MM.1S (cell line): ENCODE data around the gene DHRS1.

Source experiments
- DNase-seq: peaks from one replicate; pipeline ENCODE4 v3.0.0-alpha.2; 2015
- H2AFZ ChIP-seq: fragments of 300-600 bp; sonication (generic); 2 replicates; pipeline ENCODE4 v1.6.0; 2016; ENCODE audit warnings: antibody characterized with exemption, low read length
- H3F3A ChIP-seq: fragments of 300-600 bp; sonication (generic); 2 replicates; pipeline ENCODE4 v1.6.1; 2016; ENCODE audit warnings: mild to moderate bottlenecking, antibody characterized with exemption, low read length, moderate library complexity, mixed read lengths; ENCODE audit not compliant: insufficient read depth
- H3K27ac ChIP-seq: fragments of 300-600 bp; sonication (generic); 2 replicates; pipeline ENCODE4 v1.5.1; 2016; ENCODE audit warnings: mild to moderate bottlenecking, low read length
- H3K27me3 ChIP-seq: fragments of 300-600 bp; sonication (generic); replicated peaks from 2 replicates; pipeline ENCODE4 v1.6.0; 2016; ENCODE audit warnings: low read length; ENCODE audit not compliant: insufficient read depth
- H3K36me3 ChIP-seq: fragments of 300-600 bp; sonication (generic); replicated peaks from 2 replicates; pipeline ENCODE4 v1.6.1; 2016; ENCODE audit warnings: mild to moderate bottlenecking, low read length, mixed read lengths; ENCODE audit not compliant: insufficient read depth
- H3K4me1 ChIP-seq: fragments of 300-600 bp; sonication (generic); 2 replicates; pipeline ENCODE4 v1.6.1; 2016; ENCODE audit warnings: low read length, mixed read lengths
- H3K4me2 ChIP-seq: fragments of 300-600 bp; sonication (generic); 2 replicates; pipeline ENCODE4 v1.6.0; 2016; ENCODE audit warnings: low read depth, low read length
- H3K4me3 ChIP-seq: fragments of 300-600 bp; sonication (generic); 2 replicates; pipeline ENCODE4 v1.5.1; 2016; ENCODE audit warnings: low read length, mixed read lengths
- H3K79me2 ChIP-seq: fragments of 300-600 bp; sonication (generic); 2 replicates; pipeline ENCODE4 v1.6.1; 2016; ENCODE audit warnings: mixed run types, low read length, mixed read lengths
- H3K9ac ChIP-seq: fragments of 300-600 bp; sonication (generic); 2 replicates; pipeline ENCODE4 v1.6.1; 2016; ENCODE audit warnings: low read length, mixed read lengths
- H3K9me2 ChIP-seq: fragments of 300-600 bp; sonication (generic); replicated peaks from 2 replicates; pipeline ENCODE4 v1.6.1; 2016; ENCODE audit warnings: mild to moderate bottlenecking, low read length, mixed read lengths; ENCODE audit not compliant: insufficient read depth
- H3K9me3 ChIP-seq: fragments of 300-600 bp; sonication (generic); replicated peaks from 2 replicates; pipeline ENCODE4 v1.6.1; 2016; ENCODE audit warnings: mild to moderate bottlenecking, low read length, mixed read lengths; ENCODE audit not compliant: insufficient read depth
- H4K20me1 ChIP-seq: fragments of 300-600 bp; sonication (generic); 2 replicates; pipeline ENCODE4 v1.6.1; 2016; ENCODE audit warnings: mild to moderate bottlenecking, low read length, moderate library complexity, mixed read lengths; ENCODE audit not compliant: insufficient read depth
- EZH2 ChIP-seq: fragments of 300-600 bp; sonication (generic); optimal IDR thresholded peaks from 2 replicates; pipeline ENCODE3; 2017; ENCODE audit warnings: low read depth, mild to moderate bottlenecking, antibody characterized with exemption, low read length, mixed read lengths
- EZH2phosphoT487 ChIP-seq: fragments of 300-600 bp; sonication (generic); IDR thresholded peaks from 2 replicates; pipeline ENCODE4 v1.6.1; 2018; ENCODE audit warnings: antibody characterized with exemption, low read length
- TF ChIP-seq, protein P1 (sequence below): fragments of 300-600 bp; sonication (generic); IDR thresholded peaks from 2 replicates; pipeline ENCODE4 v1.5.1; 2016; ENCODE audit warnings: antibody characterized with exemption, low read length, mixed read lengths

DHRS1 gene

GRCh38 chr14:24292118-24292807 lies 7.3 kb downstream of the DHRS1 start:
- no peak overlapping the region for H3K9ac ChIP-seq
- H3K4me2 ChIP-seq: no peak overlapping the region
- H3K27me3 ChIP-seq: no peaks in the 10 kb centered on the region
- H4K20me1 ChIP-seq: no peaks in the 10 kb centered on the region
- no peaks in the 10 kb centered on the region for H3K36me3 ChIP-seq
- no peak overlapping the region for H3K4me3 ChIP-seq
- no peak overlapping the region for H3K27ac ChIP-seq
- no peaks in the 10 kb centered on the region for H3F3A ChIP-seq
- TF ChIP-seq EZH2: no peak
- TF ChIP-seq, protein P1, sequence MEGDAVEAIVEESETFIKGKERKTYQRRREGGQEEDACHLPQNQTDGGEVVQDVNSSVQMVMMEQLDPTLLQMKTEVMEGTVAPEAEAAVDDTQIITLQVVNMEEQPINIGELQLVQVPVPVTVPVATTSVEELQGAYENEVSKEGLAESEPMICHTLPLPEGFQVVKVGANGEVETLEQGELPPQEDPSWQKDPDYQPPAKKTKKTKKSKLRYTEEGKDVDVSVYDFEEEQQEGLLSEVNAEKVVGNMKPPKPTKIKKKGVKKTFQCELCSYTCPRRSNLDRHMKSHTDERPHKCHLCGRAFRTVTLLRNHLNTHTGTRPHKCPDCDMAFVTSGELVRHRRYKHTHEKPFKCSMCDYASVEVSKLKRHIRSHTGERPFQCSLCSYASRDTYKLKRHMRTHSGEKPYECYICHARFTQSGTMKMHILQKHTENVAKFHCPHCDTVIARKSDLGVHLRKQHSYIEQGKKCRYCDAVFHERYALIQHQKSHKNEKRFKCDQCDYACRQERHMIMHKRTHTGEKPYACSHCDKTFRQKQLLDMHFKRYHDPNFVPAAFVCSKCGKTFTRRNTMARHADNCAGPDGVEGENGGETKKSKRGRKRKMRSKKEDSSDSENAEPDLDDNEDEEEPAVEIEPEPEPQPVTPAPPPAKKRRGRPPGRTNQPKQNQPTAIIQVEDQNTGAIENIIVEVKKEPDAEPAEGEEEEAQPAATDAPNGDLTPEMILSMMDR: no peak
- no peak for TF ChIP-seq EZH2phosphoT487
- no peaks in the 10 kb centered on the region for H3K79me2 ChIP-seq
- no peak for DNase-seq
- no peaks in the 10 kb centered on the region for H3K9me3 ChIP-seq
- H2AFZ ChIP-seq: no peak overlapping the region
- H3K4me1 ChIP-seq: no peaks in the 10 kb centered on the region
- H3K9me2 ChIP-seq: no peaks in the 10 kb centered on the region

DNA sequence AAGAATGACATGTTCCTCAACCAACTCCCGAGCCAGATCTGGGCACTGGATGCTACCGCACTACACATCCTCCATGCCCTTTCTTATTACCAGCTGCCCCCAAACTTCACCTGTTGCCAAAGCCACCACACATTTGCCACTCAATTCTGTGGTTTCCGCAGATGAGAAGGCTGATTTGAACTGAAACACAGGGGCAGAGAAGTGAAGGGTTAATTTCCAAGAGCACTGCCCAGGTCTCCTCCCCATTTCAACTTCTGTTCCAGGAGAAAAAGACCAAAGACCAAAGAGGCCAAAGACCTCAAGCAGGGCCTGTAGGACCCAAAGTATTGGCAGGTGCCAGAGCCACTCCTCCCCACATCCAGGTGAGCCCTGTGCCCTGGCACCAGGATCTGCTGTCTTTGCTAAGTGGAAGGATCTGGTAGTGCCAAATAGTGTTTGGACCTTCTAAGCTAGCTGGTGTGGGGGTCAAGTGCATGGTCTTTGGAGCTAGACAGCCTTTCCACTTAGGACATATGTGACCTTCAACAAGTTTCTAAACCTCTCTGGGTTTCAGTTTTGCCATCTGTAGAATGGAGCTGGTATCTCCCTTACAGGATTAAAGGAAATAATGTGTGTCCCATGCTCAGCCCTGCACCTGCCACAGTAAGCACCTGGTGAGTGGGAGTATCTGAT lies 8.0 kb downstream of the DHRS1 start:
- Histone ChIP-seq H3K4me1 (no peaks in the 10 kb centered on the region), H3K9ac (no peak overlapping the region), H3K79me2 (no peaks in the 10 kb centered on the region), H3K4me2 (no peak overlapping the region), H3K9me3 (no peaks in the 10 kb centered on the region), H4K20me1 (no peaks in the 10 kb centered on the region), H3F3A (no peaks in the 10 kb centered on the region), H3K36me3 (no peaks in the 10 kb centered on the region), H3K27me3 (no peaks in the 10 kb centered on the region), H3K9me2 (no peaks in the 10 kb centered on the region), H3K4me3 (no peak overlapping the region), H2AFZ (no peak overlapping the region), H3K27ac (no peak overlapping the region)
- DNase-seq: no peak
- TF ChIP-seq EZH2phosphoT487 (no peak), EZH2 (no peak)
- TF ChIP-seq, protein P1: no peak

- Histone ChIP-seq H2AFZ (no peak overlapping the region), H3K36me3 (no peaks in the 10 kb centered on the region), H3F3A (no peaks in the 10 kb centered on the region), H3K27ac (no peak overlapping the region), H3K79me2 (no peaks in the 10 kb centered on the region), H3K9ac (no peak overlapping the region), H3K4me2 (no peak overlapping the region), H3K9me2 (no peaks in the 10 kb centered on the region), H3K27me3 (no peaks in the 10 kb centered on the region), H3K4me1 (no peaks in the 10 kb centered on the region), H3K9me3 (no peaks in the 10 kb centered on the region), H3K4me3 (no peak overlapping the region), H4K20me1 (no peaks in the 10 kb centered on the region)
- TF ChIP-seq, protein P1: no peak
- TF ChIP-seq EZH2 (no peak), EZH2phosphoT487 (no peak)
- DNase-seq: no peak
Measured at GRCh38 chr14:24290746-24291145, 8.8 kb downstream of the DHRS1 start.
